Measurements from ENCODE around the gene NXPH3. TPM values are rescaled to one million over a fixed set of nuclear protein-coding genes. Genes with fewer than 3 reads are reported as not detected.

NXPH3 gene
- total RNA-seq, 1 experiment from 2014 or later, result not detected

- no peak for TF ChIP-seq CTCF (conservative IDR thresholded peaks at IDR 0.05)
- TF ChIP-seq EZH2 (IDR thresholded peaks at IDR 0.05; ENCODE audit: low read depth), result no peak
- CTCF ChIA-PET, result no interaction called here
Measured at GRCh38 chr17:49595980-49596379, 20.3 kb downstream of the NXPH3 start.

GRCh38 chr17:49596613-49597244 lies 21.1 kb downstream of the NXPH3 start:
- BruUV-seq (replicated peaks), result no TSS peak
- no peaks in the 10 kb centered on the region for H3K79me2 ChIP-seq (ENCODE audit: low read depth)
- TF ChIP-seq EZH2 (IDR thresholded peaks at IDR 0.05; ENCODE audit: low read depth) (no peak), CTCF (conservative IDR thresholded peaks at IDR 0.05) (no peak)
- H3K4me3 ChIP-seq, result no peak overlapping the region
- no peaks in the 10 kb centered on the region for H3K9me3 ChIP-seq (ENCODE audit: insufficient read depth, low read depth)
- H3K9me2 ChIP-seq (ENCODE audit: insufficient read depth), result no peaks in the 10 kb centered on the region
- intact Hi-C loops (cut with micrococcal nuclease; ENCODE audit: unreplicated experiment), result no loop called here
- no peak overlapping the region for H2AFZ ChIP-seq
- no peaks in the 10 kb centered on the region for H4K20me1 ChIP-seq (ENCODE audit: insufficient read depth)
- H3K4me2 ChIP-seq, result no peak overlapping the region
- ChIA-PET POLR2A (ENCODE audit: unreplicated experiment) (no interaction called here), CTCF (no interaction called here)
- 0 out of 2 replicates have a peak, but pooled peaks cover 9% of the 10 kb centered on the region for H3K36me3 ChIP-seq (ENCODE audit: low read depth)
- DNase-seq, result no peak
- no peaks in the 10 kb centered on the region for H3K27me3 ChIP-seq (ENCODE audit: insufficient read depth, low read depth)
- no peaks in the 10 kb centered on the region; the same call in 1 of the 2 replicates for H3F3A ChIP-seq (ENCODE audit: insufficient read depth, low read depth)
- H3K27ac ChIP-seq, result no peak overlapping the region
- H3K4me1 ChIP-seq (replicated peaks; ENCODE audit: insufficient read depth), result no peaks in the 10 kb centered on the region

More at GRCh38 chr17:49595980-49596379, 20.3 kb downstream of the NXPH3 start:
- Histone ChIP-seq H2AFZ (no peak overlapping the region), H3K4me3 (no peak overlapping the region), H3K9me3 (ENCODE audit: insufficient read depth, low read depth) (no peaks in the 10 kb centered on the region), H4K20me1 (ENCODE audit: insufficient read depth) (no peaks in the 10 kb centered on the region), H3K9me2 (ENCODE audit: insufficient read depth) (no peaks in the 10 kb centered on the region), H3F3A (ENCODE audit: insufficient read depth, low read depth) (no peaks in the 10 kb centered on the region; the same call in 1 of the 2 replicates), H3K27ac (no peak overlapping the region), H3K4me2 (no peak overlapping the region), H3K36me3 (ENCODE audit: low read depth) (0 out of 2 replicates have a peak, but pooled peaks cover 5% of the 10 kb centered on the region), H3K4me1 (replicated peaks; ENCODE audit: insufficient read depth) (no peaks in the 10 kb centered on the region), H3K79me2 (ENCODE audit: low read depth) (no peaks in the 10 kb centered on the region), H3K27me3 (ENCODE audit: insufficient read depth, low read depth) (no peaks in the 10 kb centered on the region)
- BruUV-seq (replicated peaks), result no TSS peak
- intact Hi-C loops (cut with micrococcal nuclease; ENCODE audit: unreplicated experiment), result no loop called here
- POLR2A ChIA-PET (ENCODE audit: unreplicated experiment), result interaction anchor here (0.6 kb wide), 1 partner anchor 86 kb away, joined by 3 read pairs; no protein-coding TSS in a partner anchor
- DNase-seq, result no peak

- Histone ChIP-seq H3K36me3 (ENCODE audit: low read depth) (0 out of 2 replicates have a peak, but pooled peaks cover 15% of the 10 kb centered on the region), H3K4me3 (no peak overlapping the region), H4K20me1 (ENCODE audit: insufficient read depth) (0 out of 2 replicates have a peak, but pooled peaks cover under 1% of the 10 kb centered on the region), H3K27ac (no peak overlapping the region), H3F3A (ENCODE audit: insufficient read depth, low read depth) (no peaks in the 10 kb centered on the region; the same call in 1 of the 2 replicates), H3K9me3 (ENCODE audit: insufficient read depth, low read depth) (no peaks in the 10 kb centered on the region), H3K27me3 (ENCODE audit: insufficient read depth, low read depth) (no peaks in the 10 kb centered on the region), H3K79me2 (ENCODE audit: low read depth) (no peaks in the 10 kb centered on the region), H3K4me1 (replicated peaks; ENCODE audit: insufficient read depth) (no peaks in the 10 kb centered on the region), H2AFZ (no peak overlapping the region), H3K4me2 (no peak overlapping the region), H3K9me2 (ENCODE audit: insufficient read depth) (no peaks in the 10 kb centered on the region)
- no peak for DNase-seq
- TF ChIP-seq CTCF (conservative IDR thresholded peaks at IDR 0.05), result no peak
- TF ChIP-seq EZH2 (IDR thresholded peaks at IDR 0.05; ENCODE audit: low read depth), result no peak
- ChIA-PET CTCF (no interaction called here), POLR2A (ENCODE audit: unreplicated experiment) (no interaction called here)
- intact Hi-C loops (cut with micrococcal nuclease; ENCODE audit: unreplicated experiment), result no loop called here
- BruUV-seq (replicated peaks), result no TSS peak
Measured at GRCh38 chr17:49597436-49597835, 21.8 kb downstream of the NXPH3 start.
